AG09319 (cell line): ENCODE data around the gene FCN1.

Experiments
- DNase-seq: peaks from one replicate; pipeline ENCODE4 v3.0.0-alpha.2; 2010; ENCODE audit warnings: low read depth; ENCODE audit errors: extremely low read depth
- CTCF ChIP-seq: IDR thresholded peaks from 2 replicates; pipeline ENCODE4 v1.5.1; 2011; ENCODE audit warnings: low read depth, mild to moderate bottlenecking, inconsistent platforms, low read length, moderate library complexity

FCN1 gene

GRCh38 chr9:134884492-134884891, 33.2 kb downstream of the FCN1 start:
- TF ChIP-seq CTCF = no peak
- DNase-seq = no peak

- no peak for DNase-seq
- TF ChIP-seq CTCF = no peak
These were observed 34.5 kb downstream of the FCN1 start for GRCh38 chr9:134883040-134883782.

- DNase-seq = no peak
- TF ChIP-seq CTCF = no peak
These were observed 35.4 kb downstream of the FCN1 start for GRCh38 chr9:134882204-134882785.

DNA sequence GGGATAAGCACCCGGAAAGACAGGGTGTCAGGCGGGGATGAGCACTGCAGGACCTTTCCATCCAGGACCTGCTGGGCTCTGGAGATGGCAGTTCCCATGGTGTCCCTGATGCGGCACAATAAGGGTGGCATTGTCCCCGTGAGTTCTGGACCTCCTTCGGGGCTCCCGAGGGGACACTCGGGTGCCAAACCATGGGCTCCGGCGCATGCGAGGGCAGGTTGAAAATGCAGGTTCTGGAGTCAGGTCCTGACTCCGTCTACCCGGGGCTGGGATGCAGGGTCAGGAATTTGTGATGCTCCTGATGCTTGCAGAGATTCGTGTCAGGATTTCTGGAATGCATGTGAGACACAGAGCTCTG, 36.4 kb downstream of the FCN1 start:
- TF ChIP-seq CTCF = no peak
- no peak for DNase-seq

GRCh38 chr9:134880484-134881312, 37.0 kb downstream of the FCN1 start, which contains the start of gene FCN2:
FCN2 (plus strand) TSS chr9:134880810; CDS start chr9:134880822, 12 bp downstream.
- no peak for TF ChIP-seq CTCF
- DNase-seq = no peak

GRCh38 chr9:134879664-134880483, 37.8 kb downstream of the FCN1 start:
- no peak for TF ChIP-seq CTCF
- no peak for DNase-seq
